Amniotic stem cell (primary cell): Measurements from ENCODE around the gene BAIAP2.
"Not testable (repeated sequence)": the region's sequence is repeated elsewhere in the genome, so short reads cannot be mapped to it uniquely, and the experiment has no call there.

Experiments used
- DNase-seq: peaks from one replicate; lab custom pipeline; 2025; lab: John Stamatoyannopoulos, UW

BAIAP2 gene

DNA sequence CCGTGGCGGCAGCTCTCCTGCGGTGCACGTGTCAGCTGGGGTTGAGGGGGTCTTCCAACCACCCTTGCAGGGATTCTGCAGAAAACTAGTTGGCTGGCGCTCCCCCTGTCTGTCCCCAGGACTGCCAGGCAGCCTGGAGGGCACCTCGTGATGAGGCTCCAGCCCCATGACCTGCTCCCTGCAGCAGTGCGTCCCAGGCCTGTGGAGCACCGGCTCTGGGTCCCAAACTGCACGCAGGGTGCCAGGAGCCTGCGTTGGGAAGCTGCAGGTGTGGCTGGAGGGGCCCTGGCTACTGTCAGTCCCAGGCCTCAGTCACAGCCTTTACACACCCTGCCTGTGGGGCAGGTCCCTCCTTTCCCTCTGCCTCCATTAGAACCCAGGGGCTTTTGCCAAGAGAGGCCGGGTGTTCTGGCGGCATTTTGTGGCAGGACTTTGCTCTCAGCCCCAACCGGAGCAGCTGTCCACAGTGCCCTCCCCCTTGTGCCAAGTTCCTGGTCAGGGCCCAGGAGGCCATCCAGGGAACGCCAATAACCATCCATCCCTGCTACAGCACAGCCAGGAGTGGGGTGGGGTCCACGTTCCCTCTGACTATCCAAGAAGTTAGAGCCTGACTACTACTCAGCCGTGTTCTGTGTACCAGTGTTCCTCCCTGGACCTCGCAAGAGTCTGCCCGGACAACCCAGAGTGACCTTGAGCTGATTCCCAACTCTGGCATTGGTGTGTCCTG, 34.2 kb upstream of the BAIAP2 start:
- DNase-seq, result no peak

DNA sequence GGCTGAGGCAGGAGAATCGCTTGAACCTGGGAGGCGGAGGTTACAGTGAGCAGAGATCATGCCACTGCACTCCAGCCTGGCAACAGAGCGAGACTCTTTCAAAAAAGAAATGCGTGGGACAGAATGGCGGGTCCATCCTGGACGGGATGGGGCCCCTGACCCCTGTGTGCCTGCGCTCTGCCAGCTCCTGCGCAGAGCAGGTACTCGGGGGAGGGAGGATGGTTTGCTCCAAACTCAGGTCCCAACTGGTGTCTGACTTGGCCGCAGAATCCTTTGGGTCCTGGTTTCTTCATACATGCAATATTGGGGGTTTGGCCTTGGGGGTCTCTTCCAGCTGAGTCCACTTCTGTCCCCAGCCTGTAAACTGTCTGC, 33.0 kb upstream of the BAIAP2 start:
- DNase-seq, result no peak

- DNase-seq, result no peak
These were observed 32.3 kb upstream of the BAIAP2 start for GRCh38 chr17:81002409-81003361.

GRCh38 chr17:81003711-81004475, 31.1 kb upstream of the BAIAP2 start:
- no peak for DNase-seq

DNA sequence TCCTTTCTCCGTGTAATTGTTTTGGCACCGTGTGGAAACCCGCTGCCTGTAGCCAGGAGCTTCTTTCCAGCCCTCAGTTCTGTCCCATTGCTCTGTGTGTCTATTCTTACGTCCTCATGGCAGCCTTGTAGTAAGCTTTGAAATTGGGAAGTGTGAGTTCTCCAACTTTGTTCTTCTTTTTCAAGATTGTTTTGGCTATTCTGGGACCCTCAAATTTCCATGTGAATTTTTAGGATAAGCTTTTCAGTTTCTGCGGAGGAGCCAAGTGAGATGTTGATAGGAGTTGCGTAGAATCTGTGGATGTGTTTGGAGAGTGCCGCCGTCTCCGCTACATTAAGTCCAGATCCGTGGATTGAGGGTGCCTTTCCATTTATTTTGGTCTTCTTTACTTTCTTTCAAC, 28.1 kb upstream of the BAIAP2 start:
- DNase-seq, result no peak

DNA sequence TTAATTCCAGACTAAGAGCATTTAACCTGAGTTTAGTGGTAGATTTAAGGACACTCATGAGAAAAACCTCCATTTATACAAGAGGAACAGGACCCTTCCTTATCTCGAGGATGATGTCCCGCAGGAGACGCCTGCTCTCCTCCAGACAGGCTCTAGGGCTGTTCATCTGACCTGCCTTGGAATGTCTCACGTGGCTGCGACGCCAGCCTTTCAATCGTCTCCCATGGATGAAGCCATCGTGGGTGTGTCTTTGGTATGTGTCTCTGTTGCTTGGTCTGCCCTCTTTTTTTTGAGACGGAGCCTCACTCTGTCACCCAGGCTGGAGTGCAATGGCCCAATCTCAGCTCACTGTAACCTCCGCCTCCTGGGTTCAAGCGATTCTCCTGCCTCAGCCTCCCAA, 26.8 kb upstream of the BAIAP2 start:
- no peak for DNase-seq

DNA sequence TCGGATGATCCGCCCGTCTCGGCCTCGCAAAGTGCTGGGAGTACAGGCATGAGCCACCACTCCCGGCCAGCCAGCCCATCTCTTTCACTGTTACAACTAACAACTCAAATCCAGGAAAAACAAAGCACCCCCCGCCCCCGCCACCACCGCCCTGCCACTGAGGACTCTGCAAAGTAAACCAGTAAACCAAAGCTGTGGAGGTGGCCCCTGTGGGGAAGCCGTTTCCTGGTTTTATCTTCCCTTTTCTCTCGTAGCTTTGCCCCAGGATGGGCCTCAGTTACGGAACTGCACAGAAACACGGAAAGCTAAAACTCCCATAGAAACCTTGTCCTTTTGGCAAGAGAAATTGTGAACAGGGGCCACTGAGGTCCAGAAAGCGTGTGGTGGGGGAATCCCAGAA, 25.8 kb upstream of the BAIAP2 start:
- no peak for DNase-seq

GRCh38 chr17:81010935-81011334, 24.0 kb upstream of the BAIAP2 start:
- no peak for DNase-seq

DNA sequence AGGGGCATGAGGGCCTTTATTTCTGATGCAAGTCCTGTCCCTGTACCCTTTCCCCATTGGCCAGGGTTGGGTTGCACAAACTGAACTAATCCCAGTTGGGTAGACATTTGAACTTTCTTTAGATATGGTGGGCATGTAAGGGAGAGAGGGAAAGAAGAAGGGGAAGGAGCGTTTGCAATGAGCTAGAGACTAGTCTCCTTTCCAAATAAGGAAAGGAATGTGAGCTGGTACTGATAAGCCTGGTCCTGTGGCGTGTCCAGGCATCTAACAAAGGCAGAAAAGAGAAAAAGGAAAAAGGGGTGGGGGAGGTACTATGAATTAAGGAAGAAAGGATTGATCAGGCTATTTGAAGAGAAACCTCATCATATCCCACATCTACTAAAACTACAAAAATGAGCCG, 23.0 kb upstream of the BAIAP2 start:
- DNase-seq, result no peak

DNA sequence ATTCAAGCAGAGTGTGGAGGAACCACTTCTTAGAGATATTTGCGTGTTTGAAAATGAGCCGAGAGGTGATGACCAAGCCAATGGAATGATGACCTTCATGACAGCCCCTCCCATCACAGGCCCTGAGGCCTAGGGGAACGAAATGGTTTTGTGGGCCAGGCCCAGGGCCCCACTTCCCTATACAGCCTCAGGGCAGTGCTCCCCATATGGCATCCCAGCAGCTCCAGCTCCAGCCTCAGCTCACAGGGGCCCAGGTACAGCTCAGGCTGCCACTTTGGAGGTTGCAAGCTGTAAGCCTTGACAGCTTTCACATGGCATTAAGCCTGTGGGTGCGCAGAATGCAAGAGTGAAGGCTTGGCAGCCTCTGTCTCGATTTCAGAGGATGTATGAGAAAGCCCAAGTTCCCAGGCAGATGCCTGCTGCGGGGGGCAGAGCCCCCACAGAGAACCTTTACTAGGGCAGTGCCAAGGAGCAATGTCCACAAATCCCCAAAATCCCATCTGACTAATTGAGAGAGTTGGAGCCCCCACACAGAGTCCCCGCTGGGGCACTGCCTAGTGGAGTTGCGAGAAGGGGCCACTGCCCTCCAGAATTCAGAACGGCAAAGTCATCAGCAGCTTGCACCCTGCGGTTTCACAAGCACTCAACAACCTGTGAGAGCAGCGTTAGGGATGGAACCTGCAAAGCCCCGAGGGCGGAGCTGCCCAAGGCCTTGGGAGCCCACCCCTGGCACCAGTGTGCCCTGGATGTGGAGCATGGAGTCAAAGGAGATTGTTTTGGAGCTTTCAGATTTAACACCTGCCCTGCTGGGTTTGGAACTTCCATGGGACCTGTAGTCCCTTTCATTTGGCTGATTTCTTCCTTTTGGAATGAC, 22.1 kb upstream of the BAIAP2 start:
- DNase-seq, result no peak

DNA sequence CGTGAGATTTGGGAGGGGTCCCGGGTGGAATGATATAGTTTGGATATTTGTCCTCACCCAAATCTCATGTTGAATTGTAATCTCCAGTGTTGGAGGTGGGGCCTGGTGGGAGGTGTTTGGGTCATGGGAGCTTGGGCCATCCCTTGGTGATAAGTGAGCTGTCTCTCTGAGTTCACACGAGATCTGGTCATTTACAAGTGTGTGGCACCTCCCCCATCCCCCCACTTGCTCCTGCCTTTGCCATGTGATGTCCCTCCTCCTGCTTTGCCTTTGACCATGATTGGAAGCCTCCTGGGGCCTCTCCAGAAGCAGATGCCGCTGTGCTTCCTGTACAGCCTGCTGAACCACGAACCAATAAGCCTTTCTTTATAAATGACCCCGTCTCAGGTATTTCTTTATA, 21.3 kb upstream of the BAIAP2 start:
- no peak for DNase-seq

DNA sequence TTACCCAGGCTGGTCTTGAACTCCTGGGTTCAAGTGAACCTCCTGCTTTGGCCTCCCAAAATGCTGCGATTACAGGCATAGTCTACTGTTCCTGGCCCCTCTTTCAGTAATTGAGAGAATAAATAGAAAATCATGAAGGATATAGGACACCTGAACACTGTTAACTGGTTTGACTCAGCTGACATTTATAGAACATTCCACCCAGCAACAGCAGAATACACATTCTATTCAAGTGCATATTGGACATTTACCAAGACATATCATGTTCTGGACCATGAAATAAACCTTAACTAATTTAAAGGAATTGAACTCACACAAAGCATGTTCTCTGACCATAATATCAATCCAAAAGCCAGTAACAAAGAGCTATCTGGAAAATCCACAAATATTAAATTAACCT, 19.8 kb upstream of the BAIAP2 start:
- DNase-seq, result no peak

DNA sequence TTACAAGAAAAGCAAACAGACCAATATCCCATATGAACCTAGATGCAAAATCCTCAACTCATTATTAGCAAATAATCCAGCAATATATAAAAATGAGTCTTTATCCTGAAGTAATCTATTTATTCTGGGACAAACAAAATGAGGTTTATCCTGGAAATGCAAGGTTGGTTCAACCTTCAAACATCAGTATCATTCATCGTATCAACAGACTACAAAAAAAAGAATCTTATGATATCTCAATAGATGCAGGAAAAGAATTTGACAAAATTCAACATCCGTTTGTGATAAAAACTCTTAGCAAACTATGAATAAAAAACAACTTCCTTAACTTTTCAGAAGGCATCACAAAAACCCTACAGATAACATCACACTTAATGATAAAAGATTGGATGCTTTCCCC, 18.4 kb upstream of the BAIAP2 start:
- DNase-seq, result no peak

GRCh38 chr17:81017330-81017729, 17.6 kb upstream of the BAIAP2 start:
- DNase-seq, result not testable (repeated sequence)

DNA sequence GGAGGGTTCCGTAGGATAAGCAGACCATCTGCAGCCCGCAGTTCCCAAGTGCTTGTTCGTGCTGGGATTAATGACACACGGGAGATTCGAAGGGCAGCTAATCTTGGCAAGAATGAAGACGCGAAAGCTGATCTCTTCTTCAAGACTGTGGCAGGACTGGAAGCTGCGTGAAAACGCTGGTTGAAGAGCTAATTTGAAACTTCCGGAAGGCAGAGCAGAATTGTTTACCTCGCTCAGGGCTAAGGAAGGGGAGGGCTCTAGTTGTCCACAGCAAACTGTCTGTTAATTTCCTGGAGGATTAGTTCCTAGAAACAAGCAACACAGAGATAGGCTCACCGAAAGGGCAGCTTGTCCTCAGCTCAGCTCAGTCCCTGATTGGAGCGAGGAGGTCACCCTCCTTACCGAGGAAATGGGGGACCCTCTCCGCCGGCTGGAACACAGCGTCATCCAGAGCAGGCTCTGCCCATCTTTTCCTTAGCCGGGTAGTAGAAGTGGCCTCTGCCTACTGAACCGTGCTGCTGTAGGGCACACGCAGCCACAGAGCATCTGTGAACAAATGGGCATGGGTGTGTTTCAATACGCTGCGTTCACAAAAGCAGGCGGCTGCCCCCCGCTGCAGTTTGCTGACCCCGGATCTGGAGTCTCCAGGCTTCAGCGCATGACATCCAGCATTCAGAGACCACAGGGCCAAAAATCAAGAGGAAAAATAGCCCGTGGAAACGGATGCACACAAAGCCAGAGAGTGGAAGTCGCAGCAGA, 16.7 kb upstream of the BAIAP2 start:
- DNase-seq, result peak; percentile 37

GRCh38 chr17:81019563-81020442, 15.1 kb upstream of the BAIAP2 start:
- DNase-seq, result no peak

GRCh38 chr17:81020443-81020766, 14.5 kb upstream of the BAIAP2 start:
- DNase-seq, result no peak

DNA sequence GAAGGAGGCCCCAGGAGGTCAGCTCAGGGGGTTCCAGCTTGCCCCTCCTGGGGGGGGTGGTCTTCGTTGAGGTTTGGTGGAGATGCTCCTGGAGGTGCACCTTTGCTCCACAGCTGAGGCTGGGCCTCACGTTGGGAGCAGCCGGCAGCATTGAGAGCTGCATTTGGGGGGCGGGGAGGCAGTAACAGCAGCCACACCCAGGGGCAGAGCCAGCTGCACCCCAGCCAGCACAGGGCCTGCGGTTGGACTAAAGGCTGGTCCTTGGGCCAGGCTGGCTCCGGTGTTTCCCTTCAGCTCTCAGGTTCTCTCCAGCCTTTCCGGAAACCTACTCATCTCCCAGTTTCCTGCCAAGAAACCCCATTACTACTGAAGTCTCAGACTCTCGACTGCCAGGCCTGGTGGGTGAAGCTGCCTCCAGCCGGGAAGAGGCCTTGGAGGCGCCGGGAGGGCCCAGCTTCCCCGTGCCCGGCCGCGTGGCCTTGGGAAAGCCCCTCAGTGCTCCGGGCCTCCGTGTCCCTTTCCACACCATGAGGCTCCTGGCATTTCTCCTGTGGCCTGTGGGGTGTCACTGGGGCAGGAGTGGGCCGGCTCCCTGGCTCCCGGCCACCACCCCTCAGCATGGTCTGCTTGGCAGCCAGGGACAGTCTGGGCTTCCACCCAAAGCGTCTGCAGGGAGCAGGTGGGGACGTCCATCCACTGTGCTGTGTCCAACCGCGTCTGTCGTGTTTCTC, 14.0 kb upstream of the BAIAP2 start:
- DNase-seq, result no peak
